NT2/D1 (cell line): ENCODE results near the gene GPR108.
"Not testable (repeated sequence)": the region's sequence is repeated elsewhere in the genome, so short reads cannot be mapped to it uniquely, and the experiment has no call there.

Experiments
- DNase-seq: peaks from one replicate; pipeline ENCODE4 v3.0.0-alpha.2; 2011; ENCODE audit warnings: low read depth, low spot score
- H3K27me3 ChIP-seq: 2 replicates; pipeline ENCODE4 v1.6.0; 2011; ENCODE audit warnings: mild to moderate bottlenecking; ENCODE audit not compliant: insufficient read length, insufficient read depth
- H3K36me3 ChIP-seq: 2 replicates; pipeline ENCODE4 v1.6.1; 2011; ENCODE audit warnings: mild to moderate bottlenecking, low read length, mixed read lengths; ENCODE audit not compliant: insufficient read depth, insufficient read length
- H3K4me1 ChIP-seq: 2 replicates; pipeline ENCODE4 v1.5.1; 2011; ENCODE audit not compliant: insufficient read depth, insufficient read length
- H3K4me3 ChIP-seq: 2 replicates; pipeline ENCODE4 v1.5.1; 2011; ENCODE audit warnings: low read depth; ENCODE audit not compliant: insufficient read length
- H3K9ac ChIP-seq: 2 replicates; pipeline ENCODE4 v1.6.0; 2011; ENCODE audit warnings: low read depth; ENCODE audit not compliant: insufficient read length
- H3K9me3 ChIP-seq: 2 replicates; pipeline ENCODE4 v1.5.1; 2011; ENCODE audit warnings: mild to moderate bottlenecking, low read length; ENCODE audit not compliant: insufficient read depth
- SUZ12 ChIP-seq: IDR thresholded peaks from 2 replicates; pipeline ENCODE4 v1.6.1; 2011; ENCODE audit not compliant: insufficient read length, insufficient read depth; ENCODE audit errors: extremely low read depth
- YY1 ChIP-seq: IDR thresholded peaks from 2 replicates; pipeline ENCODE4 v1.6.1; 2011; ENCODE audit not compliant: insufficient read length, insufficient read depth
- ZNF274 ChIP-seq: IDR thresholded peaks from 2 replicates; pipeline ENCODE4 v1.6.1; 2011; ENCODE audit warnings: mild to moderate bottlenecking, low read depth, low read length

GPR108 gene

DNA sequence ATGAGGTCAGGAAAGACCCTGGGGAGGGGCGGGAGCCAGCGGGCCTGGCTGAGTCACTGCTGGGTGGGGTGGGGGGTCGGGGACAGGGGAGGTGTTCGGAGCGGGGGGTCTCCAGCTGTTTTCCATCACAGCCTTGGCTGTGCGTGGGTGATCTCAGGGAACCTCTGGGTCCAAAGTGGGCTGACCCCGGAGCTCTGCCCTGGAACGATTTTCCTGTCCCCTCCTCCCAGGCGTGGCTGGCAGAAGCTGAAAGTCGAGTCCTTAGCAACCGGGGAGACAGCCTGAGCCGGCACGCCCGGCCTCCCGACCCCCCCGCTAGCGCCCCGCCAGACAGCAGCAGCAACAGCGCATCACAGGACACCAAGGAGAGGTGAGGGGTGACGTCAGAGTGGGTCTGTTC lies 12.7 kb upstream of the GPR108 start:
- no peak for TF ChIP-seq ZNF274
- TF ChIP-seq YY1: no peak
- TF ChIP-seq SUZ12: no peak
- no peak overlapping the region for H3K9ac ChIP-seq
- peaks cover 79% of the 10 kb centered on the region for H3K36me3 ChIP-seq
- peaks cover 23% of the 10 kb centered on the region for H3K4me1 ChIP-seq
- H3K4me3 ChIP-seq: no peak overlapping the region
- DNase-seq: no peak
- peaks cover 7% of the 10 kb centered on the region; the same call in 1 of the 2 replicates for H3K9me3 ChIP-seq
- no peaks in the 10 kb centered on the region for H3K27me3 ChIP-seq

DNA sequence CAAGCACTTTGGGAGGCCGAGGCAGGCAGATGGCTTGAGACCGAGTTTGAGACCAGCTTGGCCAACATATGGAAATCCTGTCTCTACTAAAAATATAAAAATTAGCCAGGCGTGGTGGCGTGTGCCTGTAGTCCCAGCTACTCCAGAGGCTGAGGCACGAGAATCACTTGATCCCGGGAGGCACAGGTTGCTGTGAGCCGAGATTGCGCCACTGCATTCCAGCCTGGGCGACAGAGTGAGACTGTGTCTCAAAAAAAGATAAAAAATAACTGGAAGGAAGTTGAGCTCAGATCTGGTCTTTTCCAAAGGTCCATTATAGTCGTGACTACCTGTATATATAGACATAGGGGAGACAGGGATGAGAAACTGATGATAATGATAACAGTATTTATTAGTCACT lies 11.2 kb upstream of the GPR108 start:
- not testable (repeated sequence) for H3K9ac ChIP-seq, H3K4me3 ChIP-seq, DNase-seq, H3K27me3 ChIP-seq, H3K9me3 ChIP-seq
- Histone ChIP-seq H3K4me1 (peaks cover 25% of the 10 kb centered on the region), H3K36me3 (peaks cover 74% of the 10 kb centered on the region)

DNA sequence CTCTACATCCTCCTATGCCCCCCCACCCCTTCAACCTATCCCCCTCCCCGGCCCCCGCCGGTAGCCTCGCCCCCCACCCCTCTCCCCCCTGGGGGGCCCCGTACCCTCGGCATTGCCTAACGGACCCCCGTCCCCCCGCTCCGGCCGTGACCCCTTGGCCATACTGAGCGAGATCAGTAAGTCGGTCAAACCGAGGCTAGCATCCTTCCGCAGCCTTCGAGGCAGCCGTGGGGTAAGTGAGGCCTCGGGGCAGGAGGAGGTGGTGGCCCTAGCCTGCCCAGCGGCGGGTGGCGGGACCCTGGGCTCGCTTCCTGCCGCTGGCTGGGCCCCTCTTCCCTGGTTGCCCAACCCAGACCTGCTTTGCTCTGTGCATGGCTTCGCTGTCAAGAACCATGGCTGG lies 8.6 kb upstream of the GPR108 start:
- H3K9me3 ChIP-seq: peaks cover 7% of the 10 kb centered on the region; the same call in 1 of the 2 replicates
- no peaks in the 10 kb centered on the region for H3K27me3 ChIP-seq
- TF ChIP-seq ZNF274: no peak
- TF ChIP-seq SUZ12: no peak
- TF ChIP-seq YY1: no peak
- DNase-seq: no peak
- H3K4me3 ChIP-seq: no peak overlapping the region
- no peak overlapping the region for H3K9ac ChIP-seq
- H3K4me1 ChIP-seq: peaks cover 22% of the 10 kb centered on the region
- H3K36me3 ChIP-seq: peaks cover 84% of the 10 kb centered on the region

DNA sequence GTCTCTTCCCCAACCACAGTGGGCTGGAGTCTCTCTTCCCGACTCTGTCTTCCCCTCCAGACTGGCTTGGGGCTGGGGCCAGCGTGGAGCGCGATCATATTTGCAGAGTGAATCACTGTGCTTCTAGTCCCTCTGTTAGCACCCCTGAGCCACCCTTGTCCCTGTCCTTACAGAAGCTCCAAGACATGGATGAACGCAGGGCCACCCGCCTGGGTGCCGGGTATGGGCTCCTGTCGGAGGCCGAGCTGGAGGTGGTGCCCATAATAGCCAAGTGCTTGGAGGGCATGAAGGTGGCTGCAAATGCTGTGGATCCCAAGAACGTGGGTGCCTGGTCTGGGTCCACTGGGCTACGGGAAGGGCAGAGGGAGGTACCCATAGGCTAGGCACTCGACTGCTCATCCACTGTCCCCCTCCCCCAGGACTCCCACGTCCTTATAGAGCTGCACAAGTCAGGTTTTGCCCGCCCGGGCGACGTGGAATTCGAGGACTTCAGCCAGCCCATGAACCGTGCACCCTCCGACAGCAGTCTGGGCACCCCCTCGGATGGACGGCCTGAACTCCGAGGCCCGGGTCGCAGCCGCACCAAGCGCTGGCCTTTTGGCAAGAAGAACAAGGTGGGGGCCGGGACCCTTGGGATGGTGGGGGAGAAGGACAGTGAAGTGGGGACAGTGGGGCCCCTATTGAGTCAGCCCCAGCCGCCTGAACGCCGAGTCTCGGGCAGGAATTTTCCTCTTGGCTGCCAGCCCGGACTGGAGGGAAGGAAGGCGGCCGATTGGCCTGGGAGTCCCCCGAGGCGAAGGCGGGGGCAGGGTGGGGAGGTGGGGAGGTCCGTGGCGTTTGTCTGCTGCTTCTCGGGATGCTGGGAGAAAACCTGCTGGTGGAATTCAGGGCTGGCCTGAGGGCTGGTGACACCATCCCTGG lies 7.3 kb upstream of the GPR108 start:
- peaks cover 19% of the 10 kb centered on the region for H3K4me1 ChIP-seq
- peaks cover 73% of the 10 kb centered on the region for H3K36me3 ChIP-seq
- H3K27me3 ChIP-seq: no peaks in the 10 kb centered on the region
- peak overlapping the region; percentile 76 for H3K9ac ChIP-seq
- DNase-seq: no peak
- peak overlapping the region; percentile 16 for H3K4me3 ChIP-seq
- peaks cover 7% of the 10 kb centered on the region; the same call in 1 of the 2 replicates for H3K9me3 ChIP-seq
- no peak for TF ChIP-seq YY1
- TF ChIP-seq ZNF274: no peak
- TF ChIP-seq SUZ12: no peak

DNA sequence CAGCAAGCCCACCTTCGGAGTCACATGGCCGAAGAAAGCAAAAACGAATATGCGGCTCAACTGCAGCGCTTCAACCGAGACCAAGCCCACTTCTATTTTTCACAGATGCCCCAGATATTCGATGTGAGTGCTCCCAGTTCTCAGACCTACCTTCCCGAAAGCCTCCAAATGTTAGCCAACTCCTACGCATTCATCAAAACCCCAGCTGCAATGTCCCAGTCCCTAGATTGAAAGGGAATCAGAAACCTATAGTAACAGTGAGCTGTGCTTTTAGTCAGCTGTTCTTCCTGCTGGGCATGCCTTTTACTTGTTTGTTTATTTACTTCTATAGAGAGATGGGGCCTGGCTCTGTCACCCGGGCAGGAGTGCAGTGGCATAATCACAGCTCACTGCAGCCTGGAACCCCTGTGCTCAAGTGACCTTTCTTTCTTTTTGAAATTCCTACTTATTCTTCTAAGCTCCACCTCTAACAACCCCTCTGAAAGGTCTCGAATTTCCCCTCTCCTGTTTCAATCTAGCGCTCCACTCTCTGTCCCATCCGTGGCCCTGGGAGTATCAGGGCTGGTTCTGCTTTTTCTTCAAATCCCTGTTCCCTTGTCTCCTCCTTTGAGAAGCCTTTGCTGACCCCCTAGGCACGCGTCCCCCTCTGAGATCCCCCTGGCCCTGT lies 6.5 kb upstream of the GPR108 start:
- peak overlapping the region; percentile 76 for H3K9ac ChIP-seq
- peaks cover 20% of the 10 kb centered on the region for H3K4me1 ChIP-seq
- DNase-seq: no peak
- TF ChIP-seq ZNF274 (no peak), YY1 (no peak), SUZ12 (no peak)
- H3K9me3 ChIP-seq: peaks cover 7% of the 10 kb centered on the region; the same call in 1 of the 2 replicates
- H3K27me3 ChIP-seq: no peaks in the 10 kb centered on the region
- H3K4me3 ChIP-seq: peak overlapping the region; percentile 6
- H3K36me3 ChIP-seq: peaks cover 65% of the 10 kb centered on the region

DNA sequence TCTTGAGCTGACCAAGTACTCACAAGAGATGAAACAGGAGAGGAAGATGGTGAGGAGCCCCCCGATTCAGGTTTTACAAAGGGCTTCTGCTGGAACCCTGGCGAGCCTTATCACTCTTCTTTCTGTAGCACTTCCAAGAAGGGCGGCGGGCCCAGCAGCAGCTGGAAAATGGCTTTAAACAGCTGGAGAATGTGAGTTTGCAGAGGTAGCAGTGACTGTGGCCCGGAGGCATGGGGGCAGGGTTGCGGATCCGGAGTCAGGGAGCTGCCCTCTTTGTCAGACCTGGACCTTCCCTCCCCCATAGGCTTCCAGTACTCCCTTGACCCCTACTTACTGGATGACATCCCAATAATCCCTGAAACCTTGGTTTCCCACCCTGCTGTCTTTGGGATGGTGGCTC lies 5.7 kb upstream of the GPR108 start:
- no peaks in the 10 kb centered on the region for H3K27me3 ChIP-seq
- H3K4me1 ChIP-seq: peaks cover 24% of the 10 kb centered on the region
- H3K9me3 ChIP-seq: peaks cover 7% of the 10 kb centered on the region; the same call in 1 of the 2 replicates
- peak overlapping the region; percentile 59 for H3K9ac ChIP-seq
- TF ChIP-seq YY1: no peak
- no peak for TF ChIP-seq ZNF274
- TF ChIP-seq SUZ12: no peak
- H3K36me3 ChIP-seq: peaks cover 58% of the 10 kb centered on the region
- H3K4me3 ChIP-seq: peak overlapping the region; percentile 12
- DNase-seq: no peak

DNA sequence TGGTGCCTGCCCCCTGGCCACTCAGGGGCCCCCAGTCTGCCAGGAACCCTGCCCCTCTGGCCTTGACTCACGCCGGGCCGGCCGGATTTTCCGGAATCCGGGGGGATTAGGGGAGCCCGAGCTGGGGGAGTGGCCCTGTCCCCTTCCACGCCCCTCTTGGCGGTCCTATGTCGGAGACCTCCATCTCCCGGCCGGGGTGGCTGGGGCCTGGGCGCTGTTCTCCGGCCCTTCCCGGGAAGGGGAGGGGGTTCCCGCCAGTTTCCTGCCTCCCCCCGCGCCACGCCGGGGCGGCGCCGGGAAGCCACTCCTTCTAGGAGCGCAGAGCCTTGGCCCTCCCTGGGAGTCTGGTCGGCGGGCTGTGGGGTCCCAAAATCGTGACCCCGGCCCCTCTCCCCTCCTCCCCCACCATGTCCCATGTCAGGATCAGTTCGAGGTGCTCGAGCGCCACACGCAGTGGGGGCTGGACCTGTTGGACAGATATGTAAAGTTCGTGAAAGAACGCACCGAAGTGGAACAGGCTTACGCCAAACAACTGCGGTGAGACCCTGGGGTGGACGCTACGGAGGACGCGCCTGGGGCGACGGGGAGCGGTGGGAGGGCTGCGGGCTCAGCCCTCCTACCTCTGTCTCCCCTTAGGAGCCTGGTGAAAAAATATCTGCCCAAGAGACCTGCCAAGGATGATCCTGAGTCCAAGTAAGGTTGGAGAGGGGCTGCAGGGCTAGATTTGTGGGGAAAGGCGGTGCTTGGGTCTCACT lies 3.4 kb upstream of the GPR108 start:
- TF ChIP-seq ZNF274: no peak
- no peak for TF ChIP-seq YY1
- no peak for TF ChIP-seq SUZ12
- no peaks in the 10 kb centered on the region for H3K9me3 ChIP-seq
- peaks cover 24% of the 10 kb centered on the region for H3K4me1 ChIP-seq
- DNase-seq: no peak
- peak overlapping the region; percentile 92 for H3K9ac ChIP-seq
- H3K36me3 ChIP-seq: peaks cover 37% of the 10 kb centered on the region
- H3K4me3 ChIP-seq: peak overlapping the region; percentile 74
- H3K27me3 ChIP-seq: no peaks in the 10 kb centered on the region
